HUDEP-2 (cell line): ENCODE results near the gene RHOH.

Experiments
- DNase-seq, 76 experiments: peaks; one replicate each; lab custom pipeline; 2025; ENCODE audit not compliant: unreplicated experiment in 76 of 76; lab: John Stamatoyannopoulos, UW

RHOH gene

DNA sequence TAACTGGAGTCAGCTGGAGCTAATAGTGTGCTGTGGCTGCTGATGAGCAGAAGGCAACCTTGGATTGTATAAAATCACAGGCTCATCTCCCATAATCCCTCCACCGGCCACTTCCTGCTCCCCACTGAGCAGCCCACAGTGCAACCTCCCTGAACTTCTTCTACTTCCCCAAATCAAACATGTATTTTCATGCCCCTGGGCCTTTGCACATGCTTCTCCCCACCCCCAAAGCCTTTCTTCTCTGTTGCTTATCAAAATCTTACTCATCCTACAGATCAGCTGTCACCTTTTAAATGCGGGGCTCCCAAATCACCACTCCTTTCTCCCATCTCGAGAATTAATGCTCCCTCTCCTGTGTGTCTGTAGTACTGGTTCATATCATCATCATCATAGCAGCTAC, 35.8 kb downstream of the RHOH start:
- no peak for DNase-seq

DNA sequence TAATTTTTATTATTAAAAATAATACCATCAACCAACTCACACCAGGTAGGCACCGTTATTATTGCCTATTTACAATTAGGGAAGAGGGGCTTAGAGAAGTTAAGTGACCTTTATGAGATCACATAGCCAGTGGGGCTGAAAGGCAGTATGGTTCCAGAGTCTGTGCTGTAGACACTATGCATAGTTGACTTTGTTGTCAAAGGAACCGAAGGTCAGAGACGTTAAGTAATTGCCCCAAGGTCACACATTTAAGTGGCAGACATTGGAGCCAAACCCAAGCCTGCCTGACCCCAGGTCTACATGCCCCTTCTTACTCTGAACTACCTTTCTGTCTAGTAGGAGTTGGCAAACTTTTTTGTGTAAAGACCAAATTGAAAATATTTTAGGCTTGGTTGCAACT, 36.4 kb downstream of the RHOH start:
- no peak for DNase-seq

DNA sequence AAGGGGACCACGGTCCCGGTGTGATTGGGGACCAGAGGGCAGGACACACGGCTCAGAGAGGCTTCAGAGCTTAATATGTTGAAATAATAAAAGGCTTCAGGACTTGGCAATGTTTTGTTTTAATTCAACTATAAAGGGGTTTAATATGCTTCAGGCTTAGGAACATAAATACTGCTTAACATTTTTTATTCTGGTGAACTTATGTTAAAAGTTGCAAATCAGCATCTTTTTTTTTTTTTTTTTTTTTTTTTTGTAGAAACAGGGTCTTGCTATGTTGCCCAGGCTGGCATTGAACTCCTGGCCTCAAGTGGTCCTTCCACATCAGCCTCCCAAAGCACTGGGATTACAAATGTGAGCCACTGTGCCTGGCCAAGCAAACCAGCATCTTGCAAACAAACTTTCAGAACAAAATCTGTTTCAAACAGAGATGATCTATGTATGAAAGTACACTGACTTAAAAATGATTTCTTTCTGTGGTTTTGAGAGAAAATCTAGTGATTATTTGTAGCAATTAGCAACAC, 37.7 kb downstream of the RHOH start:
- no peak for DNase-seq

DNA sequence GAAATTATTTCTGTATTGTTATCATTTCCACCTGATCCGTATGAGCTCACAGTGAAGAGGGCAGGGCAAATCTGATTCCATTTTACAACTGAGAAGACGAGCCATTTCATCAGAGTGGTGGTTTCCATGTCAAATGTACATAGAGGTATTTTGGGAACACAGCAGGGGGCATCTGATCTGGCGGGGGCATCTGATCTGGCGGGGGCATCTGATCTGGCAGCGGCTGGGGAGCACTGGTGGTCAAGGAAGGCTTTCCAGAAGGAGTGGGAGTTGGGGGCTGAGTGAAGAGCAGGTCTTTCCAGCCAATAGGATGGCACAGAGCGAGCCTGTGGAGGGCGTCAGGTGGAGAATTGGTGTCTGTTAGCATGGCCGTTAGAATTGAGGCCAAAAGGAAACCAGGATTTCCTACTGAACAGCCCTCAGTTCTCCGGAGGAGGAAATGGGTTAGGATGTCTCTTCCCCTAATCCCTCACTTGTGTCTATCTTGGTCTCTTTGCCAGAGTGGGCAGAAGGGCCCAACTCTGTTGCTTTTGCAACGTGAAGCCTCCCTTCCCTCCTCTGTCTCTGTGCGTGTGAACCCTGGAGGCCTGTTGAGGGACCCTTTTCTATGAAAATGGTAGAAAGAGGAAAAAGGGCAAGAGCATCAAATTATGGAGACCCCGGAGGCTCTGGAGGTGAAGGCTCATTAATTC, 41.3 kb downstream of the RHOH start:
- no peak for DNase-seq

DNA sequence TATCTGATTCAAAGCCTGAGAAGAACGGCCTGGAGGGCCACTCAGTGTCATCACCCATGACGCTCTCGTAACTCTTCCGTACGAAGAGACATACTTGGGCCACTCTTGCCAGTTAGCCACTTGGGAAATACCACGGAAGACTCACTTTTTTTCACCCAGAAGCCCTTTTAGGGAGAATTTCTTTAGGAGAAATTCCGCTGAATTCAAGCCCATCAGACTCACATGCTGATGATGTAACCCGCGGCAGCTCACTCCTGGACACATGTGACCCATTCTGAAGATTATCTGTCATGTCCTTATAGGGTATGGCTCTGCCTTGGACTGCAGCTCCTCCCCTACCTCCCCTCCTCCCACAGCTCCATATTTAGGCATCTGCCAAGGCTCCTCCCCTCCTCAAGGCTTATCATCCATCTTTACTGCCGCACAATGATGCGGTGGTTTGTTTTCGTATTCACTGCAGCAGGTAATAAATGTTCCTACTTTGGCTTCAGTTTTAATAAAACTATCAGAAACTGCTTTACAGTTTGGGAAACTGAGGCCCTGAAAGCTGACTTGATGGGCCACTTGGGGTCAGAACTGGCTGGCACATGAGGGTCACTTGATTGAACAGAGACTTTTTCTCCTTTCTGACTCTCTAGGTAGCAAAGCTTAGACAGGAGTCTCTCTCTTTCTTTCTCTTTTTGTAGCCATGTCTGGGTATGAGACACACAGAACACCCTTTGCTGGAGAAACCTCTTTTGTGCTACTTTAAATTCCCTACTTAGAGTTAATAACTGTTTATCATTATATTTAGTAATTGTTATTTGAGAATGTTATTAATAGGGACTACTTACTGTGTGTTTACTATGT, 42.1 kb downstream of the RHOH start:
- DNase-seq: peak in 17 of 76 experiments; percentile 1 to 47 (median 18)

DNA sequence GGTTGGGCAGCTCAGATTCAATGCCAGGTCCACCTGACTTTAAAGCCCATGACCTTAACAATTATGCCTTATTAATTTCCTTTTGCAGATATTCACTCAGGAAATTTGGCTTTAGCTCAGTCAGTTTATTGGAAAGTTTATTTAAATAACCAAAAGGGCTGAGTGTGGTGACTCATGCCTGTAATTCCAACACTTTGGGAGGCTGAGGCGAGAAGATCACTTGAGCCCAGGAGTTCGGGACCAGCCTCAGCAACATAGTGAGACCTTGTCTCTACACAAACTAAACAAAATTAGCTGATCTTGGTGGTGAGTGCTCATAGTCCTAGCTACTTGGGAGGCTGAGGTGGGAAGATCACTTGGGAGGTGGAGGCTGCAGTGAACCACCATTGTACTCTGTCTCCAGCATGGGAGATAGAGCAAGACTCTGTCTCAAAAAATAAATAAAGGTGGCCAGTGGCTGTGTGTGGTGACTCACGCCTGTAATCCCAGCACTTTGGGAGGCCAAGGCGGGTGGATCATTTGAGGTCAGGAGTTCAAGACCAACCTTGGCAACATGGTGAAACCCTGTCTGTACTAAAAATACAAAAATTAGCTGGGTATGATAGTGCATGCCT, 43.3 kb downstream of the RHOH start:
- no peak for DNase-seq

DNA sequence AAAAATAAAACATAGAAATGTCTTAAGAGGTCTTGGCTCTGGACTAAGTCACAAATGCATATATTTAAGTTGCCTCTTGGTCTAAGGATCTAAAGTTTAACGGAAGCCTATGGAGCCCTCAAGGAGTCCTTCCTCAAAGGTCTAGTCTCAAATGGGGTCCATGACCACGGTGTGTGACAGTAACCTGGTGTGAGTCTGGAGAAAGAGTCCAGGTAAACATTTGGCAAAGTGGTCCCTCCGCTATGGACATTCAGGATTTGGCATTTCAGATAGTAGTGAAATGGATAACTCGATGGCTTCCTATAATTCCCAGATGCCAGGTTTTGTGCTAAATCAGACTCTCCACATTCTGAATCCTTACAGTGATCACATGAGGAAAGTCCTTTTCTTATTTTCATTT, 44.2 kb downstream of the RHOH start:
- DNase-seq: no peak

DNA sequence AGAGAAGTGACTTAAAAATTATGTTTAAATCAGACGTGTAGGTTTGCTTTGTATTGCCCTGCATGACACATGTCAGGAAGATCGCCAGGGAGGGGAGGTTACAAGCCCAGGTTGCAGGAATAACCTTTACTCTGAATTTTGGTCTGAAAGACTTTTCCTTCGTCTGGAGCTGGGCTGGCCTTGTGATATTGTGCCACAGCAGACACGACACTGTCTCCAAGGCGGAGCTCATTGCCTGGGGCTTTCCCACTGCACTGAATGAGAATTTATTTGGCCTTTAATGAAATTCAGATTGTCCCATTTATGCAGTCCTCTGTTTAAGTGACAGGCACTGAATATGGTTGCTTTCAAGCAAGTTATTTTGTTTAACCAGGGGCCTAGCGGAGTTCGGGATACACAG, 45.1 kb downstream of the RHOH start:
- no peak for DNase-seq

DNA sequence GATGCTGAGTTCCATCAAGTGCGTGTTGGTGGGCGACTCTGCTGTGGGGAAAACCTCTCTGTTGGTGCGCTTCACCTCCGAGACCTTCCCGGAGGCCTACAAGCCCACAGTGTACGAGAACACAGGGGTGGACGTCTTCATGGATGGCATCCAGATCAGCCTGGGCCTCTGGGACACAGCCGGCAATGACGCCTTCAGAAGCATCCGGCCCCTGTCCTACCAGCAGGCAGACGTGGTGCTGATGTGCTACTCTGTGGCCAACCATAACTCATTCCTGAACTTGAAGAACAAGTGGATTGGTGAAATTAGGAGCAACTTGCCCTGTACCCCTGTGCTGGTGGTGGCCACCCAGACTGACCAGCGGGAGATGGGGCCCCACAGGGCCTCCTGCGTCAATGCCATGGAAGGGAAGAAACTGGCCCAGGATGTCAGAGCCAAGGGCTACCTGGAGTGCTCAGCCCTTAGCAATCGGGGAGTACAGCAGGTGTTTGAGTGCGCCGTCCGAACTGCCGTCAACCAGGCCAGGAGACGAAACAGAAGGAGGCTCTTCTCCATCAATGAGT, 46.6 kb downstream of the RHOH start:
- no peak for DNase-seq

DNA sequence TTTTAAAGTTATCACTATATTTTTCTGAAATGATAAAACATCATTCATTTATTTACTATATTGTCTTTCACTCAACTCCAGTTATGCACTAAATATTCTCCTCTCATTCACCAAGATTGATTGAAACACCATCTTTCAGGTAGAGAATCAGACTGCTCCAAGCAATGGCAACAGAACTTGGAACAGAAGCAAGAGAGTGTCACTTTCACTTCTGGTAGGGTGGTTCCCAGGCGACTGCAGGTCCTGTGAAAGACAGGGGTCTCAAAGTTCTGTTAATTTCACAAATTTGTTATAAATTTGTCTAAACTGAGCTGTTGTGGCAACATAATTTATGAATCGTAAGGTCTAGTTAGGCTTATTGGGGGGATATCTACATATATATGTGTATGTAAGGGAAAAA, 47.8 kb downstream of the RHOH start:
- no peak for DNase-seq

DNA sequence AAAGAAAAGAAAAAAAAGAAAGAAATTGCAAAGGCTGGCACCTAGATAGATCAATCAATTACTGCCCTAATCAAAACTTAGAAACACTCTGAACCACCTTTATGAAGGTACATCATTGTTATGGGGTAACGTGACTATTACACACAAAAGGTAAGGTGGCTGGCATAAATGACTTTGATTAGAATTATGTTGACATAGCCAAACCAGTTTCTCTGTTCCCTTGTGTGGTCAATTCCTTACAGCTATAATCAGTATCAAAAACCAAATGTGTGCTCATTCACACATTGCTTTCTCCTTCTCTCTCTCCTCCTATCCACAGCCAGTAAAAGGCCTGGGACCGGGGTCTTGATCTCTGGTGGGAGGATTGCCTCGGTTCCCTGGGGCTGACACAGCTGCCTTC, 48.7 kb downstream of the RHOH start:
- DNase-seq: no peak

DNA sequence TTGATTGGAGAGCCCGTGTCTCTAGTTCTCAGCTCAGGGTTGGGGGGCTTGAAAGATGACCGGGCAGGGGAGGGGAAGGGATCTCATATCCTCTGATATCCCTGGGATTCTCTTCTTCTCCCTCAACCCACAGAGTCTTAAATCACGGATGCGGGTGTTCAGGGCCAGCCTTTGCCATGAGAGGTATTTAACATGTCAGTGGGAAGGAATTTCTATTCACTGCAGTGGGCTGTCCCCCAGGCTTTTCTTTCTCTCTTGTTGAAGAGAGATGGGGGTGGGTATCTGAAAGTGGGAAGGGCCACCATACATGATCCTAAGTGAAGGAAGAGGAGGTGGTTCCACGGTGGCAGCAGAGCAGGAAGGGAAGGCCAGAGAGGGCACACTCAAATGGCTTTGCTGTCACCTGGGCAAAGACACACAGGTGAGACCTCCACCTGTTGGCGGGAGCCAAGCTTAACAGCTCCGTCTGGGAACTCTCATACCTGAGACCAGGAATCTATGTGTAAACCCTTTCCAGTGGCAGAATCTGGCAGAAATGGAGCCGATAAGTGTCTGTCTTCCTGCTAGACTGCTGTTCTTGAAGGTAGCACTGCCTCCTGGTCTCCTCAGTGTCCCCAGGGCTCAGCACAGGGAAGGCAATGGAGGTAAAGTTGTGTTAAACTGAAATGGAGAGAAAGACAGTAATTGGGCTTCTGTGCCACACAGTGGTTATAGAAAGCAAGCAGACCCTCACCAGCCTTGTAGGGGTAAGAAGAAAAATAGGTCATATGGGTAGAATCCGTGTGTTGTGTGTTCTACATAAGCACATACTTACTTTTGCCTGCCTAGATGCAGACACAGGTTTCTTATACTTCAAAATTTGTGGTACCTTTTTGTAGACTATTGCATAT, 49.4 kb downstream of the RHOH start:
- no peak for DNase-seq

DNA sequence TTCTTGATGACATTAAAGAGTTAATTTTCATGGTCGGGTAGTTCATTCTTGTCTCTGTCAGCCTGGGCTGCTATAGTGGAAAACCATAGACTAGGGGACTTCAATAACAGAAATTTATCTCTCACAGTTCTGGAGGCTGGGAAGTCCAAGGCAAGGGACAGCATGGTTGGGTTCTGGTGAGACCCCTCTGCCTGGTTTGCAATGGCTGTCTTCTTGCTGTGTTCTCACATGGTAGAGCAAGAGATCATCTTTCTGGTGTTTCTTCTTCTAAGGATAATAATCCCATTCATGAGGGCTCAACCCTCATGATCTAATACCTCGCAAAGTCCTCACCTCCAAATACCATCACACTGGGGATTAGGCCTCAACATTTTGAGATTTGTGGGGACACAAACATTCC, 50.1 kb downstream of the RHOH start:
- no peak for DNase-seq

DNA sequence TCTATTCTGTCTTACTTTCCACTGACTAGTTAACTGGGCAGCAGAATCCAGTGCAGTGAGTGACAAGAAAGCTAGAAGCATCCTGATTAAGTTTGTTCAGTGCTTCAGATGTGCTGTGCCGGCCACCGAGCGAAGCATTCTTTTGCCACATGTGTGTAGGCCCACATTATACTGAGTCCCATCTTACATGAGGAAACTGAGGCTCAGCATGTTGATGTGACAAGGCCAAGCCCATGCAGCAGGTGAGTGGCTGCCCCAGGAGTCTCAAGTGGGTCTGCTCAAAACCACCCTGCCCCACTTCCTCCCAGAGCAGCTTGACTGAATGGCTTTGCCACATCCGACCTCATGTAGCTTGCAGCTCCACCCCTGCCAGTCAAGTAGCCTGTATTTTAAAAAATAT, 50.5 kb downstream of the RHOH start:
- no peak for DNase-seq

DNA sequence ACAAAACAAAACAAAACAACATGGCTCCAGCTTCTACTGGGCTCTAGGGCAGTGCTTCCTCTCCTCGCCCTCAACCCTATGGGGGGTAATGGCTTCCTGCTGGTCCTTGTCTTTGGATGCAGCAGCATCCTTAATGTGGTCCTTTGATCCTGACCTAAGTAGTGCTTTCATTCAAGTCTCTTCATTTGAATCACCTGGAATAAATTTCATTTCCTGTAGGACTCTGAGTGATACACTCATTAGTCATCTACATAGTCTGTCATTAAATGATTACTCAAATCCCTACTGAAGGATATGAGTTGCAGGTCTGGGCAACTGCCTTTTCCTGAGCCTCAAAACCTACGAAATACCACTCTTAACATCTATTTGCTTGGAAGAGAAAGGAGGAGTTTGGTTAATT, 54.5 kb downstream of the RHOH start:
- no peak for DNase-seq

DNA sequence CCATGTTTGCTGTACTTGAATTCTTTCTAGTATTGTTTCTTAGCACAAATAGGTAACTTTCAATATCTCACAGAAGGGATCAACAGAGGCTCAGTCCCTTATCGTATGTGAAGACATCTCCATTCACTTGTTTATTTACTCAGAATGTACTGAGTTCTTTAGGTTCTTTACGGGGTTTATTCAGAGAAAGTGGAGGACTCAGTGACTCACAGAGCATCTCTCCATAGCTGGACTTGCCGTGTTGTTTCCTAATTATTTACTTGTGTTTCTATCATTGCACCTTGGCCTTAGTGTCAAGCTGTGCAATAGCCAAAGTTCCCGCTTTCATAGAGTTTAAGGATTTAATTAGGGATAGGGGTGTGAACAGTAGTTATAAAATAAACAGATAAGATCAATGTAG, 57.1 kb downstream of the RHOH start:
- no peak for DNase-seq

DNA sequence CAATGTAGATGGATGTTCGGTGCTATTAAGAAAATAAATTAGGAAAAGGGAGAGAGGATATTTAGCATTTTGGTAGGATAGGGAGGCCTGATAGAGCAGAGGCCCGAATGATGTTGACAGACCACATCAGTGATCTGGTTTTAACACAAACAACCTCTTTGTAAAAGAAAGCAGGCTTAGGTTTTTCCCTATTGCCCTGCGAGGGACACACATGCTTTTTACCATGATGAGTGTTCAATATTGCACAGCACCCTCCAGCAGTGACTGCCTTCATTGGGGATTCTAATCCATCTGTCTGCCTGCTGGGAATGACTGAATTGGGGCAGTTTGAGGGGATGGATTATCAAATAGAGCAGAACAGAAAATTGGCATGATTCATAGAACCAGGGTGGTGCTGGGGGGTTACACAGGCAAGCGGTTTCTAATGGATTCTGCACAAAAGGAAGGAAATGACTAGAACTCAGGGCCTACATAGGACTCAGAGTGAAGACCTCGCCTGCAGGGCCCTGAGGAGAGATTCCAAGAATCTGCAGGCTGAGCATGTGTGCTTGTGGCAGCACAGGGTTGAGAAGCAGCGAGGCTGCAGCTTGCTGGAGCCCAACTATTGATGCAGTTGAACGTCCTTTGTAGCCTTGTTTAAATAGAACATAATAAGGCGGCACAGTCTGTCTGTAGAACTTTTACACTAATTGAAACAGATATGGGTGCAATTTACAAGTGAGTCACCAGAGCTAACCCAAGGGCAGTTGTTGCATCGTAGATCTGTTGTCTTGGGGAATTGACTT, 58.0 kb downstream of the RHOH start:
- DNase-seq: no peak

DNA sequence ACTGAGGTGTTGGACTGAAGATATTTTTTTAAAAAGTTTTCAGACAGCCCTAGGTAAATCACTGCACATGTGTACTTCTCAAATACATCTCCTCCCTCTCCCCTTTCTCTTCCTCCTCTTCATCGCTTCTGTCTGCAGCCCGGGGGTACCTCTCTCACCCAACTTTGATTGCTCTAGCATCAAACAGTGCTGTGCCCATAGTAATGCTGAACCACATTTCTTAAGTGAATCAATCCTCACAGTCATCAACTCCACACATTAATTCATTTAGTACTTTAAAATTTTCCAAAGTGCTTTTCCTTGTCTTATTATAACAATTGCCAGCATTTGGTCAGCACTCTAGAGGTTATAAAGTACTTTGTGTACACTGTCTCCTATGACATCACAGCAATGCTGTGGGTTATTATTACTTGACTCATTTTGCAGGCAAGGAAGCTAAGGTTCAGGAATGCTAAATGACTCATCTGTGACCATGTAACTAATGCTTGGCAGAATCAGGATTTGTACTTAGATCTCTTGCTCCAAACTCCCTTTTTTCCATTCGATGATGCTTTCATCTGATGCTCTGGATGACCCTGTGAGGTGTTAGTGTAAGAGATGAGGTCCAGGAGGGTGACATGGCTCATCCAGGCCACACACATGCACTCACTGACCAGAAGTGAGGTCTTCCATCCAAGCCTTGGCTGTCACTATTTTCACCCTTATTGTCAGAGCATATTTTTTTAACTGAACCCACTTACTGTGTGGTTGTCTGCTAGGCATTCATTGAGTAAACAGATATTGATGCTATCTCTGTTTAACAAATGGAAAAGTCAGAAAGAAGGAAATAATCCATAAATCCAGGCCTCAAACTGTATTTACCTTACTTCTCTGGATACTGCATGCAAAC, 58.8 kb downstream of the RHOH start:
- no peak for DNase-seq

DNA sequence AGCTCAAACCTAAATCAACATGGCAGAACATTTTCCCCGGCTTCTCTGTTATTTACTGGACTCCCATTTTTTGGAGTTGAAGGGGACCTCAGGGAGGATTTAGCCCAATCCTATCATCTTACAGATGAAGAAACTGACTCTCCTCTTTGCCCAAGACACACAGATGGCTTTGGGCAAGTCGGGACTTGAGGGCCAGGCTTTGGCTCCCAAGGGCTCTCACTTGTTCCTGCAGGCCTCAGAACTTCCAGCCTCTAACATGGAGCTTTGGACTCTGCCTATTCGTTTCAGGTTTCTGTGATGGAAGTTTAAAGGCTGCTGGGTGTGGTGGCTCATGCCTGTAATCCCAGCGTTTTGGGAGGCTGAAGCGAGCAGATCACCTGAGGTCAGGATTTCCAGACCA, 59.5 kb downstream of the RHOH start:
- DNase-seq: no peak
